Measurements from ENCODE around the gene ROCK2. TPM values are rescaled to one million over a fixed set of nuclear protein-coding genes. Genes with fewer than 3 reads are reported as not detected.

Gene ROCK2
- total RNA-seq, 1 experiment from 2014 or later = 25.9 TPM

DNA sequence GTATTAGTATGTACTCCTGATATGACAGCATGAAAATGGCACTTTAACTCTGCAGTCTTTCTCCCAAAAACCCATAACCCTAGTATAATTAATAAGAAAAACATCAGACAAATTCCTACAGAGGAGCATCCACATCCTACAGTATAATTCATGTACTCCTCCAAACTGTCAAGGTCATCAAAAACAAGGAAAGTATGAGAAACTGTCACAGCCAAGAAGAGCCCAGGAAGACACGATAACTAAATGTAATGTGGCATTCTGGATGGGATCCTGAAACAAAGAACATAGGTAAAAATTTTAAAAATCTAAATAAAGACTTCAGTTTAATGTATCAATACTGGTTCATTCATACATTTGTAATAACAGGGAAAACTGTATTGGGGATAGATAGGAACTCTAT is 100.9 kb downstream of the ROCK2 start (continued):
- TF ChIP-seq, protein P1, sequence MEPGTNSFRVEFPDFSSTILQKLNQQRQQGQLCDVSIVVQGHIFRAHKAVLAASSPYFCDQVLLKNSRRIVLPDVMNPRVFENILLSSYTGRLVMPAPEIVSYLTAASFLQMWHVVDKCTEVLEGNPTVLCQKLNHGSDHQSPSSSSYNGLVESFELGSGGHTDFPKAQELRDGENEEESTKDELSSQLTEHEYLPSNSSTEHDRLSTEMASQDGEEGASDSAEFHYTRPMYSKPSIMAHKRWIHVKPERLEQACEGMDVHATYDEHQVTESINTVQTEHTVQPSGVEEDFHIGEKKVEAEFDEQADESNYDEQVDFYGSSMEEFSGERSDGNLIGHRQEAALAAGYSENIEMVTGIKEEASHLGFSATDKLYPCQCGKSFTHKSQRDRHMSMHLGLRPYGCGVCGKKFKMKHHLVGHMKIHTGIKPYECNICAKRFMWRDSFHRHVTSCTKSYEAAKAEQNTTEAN (CRISPR knock-in tag; IDR thresholded peaks at IDR 0.05) = no peak
- no peak for TF ChIP-seq ZNF263 (CRISPR knock-in tag; IDR thresholded peaks at IDR 0.05; ENCODE audit: low read depth)
- no peak for TF ChIP-seq KAT7 (CRISPR knock-in tag; IDR thresholded peaks at IDR 0.05; ENCODE audit: borderline replicate concordance)
- no peak for TF ChIP-seq TCF7 (CRISPR knock-in tag; IDR thresholded peaks at IDR 0.05; ENCODE audit: low read depth)
- TF ChIP-seq, protein P2, sequence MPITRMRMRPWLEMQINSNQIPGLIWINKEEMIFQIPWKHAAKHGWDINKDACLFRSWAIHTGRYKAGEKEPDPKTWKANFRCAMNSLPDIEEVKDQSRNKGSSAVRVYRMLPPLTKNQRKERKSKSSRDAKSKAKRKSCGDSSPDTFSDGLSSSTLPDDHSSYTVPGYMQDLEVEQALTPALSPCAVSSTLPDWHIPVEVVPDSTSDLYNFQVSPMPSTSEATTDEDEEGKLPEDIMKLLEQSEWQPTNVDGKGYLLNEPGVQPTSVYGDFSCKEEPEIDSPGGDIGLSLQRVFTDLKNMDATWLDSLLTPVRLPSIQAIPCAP (CRISPR knock-in tag; IDR thresholded peaks at IDR 0.05) = no peak
- TF ChIP-seq SMAD4 (CRISPR knock-in tag; IDR thresholded peaks at IDR 0.05) = no peak

- no peaks in the 10 kb centered on the region for H3K27me3 Mint-ChIP-seq (ENCODE audit: low read depth)
- POLR2A ChIA-PET = no interaction called here
- no peak for ATAC-seq
- H3K4me1 Mint-ChIP-seq = peaks cover 4% of the 10 kb centered on the region; the same call in 1 of the 2 replicates
- no peak for TF ChIP-seq E2F4 (CRISPR knock-in tag; IDR thresholded peaks at IDR 0.05; ENCODE audit: borderline replicate concordance, low read depth)
- TF ChIP-seq, protein P3, sequence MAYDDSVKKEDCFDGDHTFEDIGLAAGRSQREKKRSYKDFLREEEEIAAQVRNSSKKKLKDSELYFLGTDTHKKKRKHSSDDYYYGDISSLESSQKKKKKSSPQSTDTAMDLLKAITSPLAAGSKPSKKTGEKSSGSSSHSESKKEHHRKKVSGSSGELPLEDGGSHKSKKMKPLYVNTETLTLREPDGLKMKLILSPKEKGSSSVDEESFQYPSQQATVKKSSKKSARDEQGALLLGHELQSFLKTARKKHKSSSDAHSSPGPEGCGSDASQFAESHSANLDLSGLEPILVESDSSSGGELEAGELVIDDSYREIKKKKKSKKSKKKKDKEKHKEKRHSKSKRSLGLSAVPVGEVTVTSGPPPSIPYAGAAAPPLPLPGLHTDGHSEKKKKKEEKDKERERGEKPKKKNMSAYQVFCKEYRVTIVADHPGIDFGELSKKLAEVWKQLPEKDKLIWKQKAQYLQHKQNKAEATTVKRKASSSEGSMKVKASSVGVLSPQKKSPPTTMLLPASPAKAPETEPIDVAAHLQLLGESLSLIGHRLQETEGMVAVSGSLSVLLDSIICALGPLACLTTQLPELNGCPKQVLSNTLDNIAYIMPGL (CRISPR knock-in tag; IDR thresholded peaks at IDR 0.05) = no peak
- no peak for TF ChIP-seq CREB1 (CRISPR knock-in tag; IDR thresholded peaks at IDR 0.05)
- TF ChIP-seq EMX1 (CRISPR knock-in tag; IDR thresholded peaks at IDR 0.05) = no peak
- no peak for TF ChIP-seq JAZF1 (CRISPR knock-in tag; IDR thresholded peaks at IDR 0.05)
- TF ChIP-seq TP53 (CRISPR knock-in tag; IDR thresholded peaks at IDR 0.05) = no peak
- no peak for TF ChIP-seq ZBTB21 (CRISPR knock-in tag; IDR thresholded peaks at IDR 0.05; ENCODE audit: borderline replicate concordance)
- no peak overlapping the region for H3K4me3 Mint-ChIP-seq
- CTCF ChIA-PET = no interaction called here
- no peak for DNase-seq (ENCODE audit: low spot score)
- no peaks in the 10 kb centered on the region for H3K9me3 Mint-ChIP-seq
- H3K27ac Mint-ChIP-seq = no peak overlapping the region
- H3K36me3 Mint-ChIP-seq = no peaks in the 10 kb centered on the region
Measured at GRCh38 chr2:11242542-11243174, 101.8 kb downstream of the ROCK2 start.

DNA sequence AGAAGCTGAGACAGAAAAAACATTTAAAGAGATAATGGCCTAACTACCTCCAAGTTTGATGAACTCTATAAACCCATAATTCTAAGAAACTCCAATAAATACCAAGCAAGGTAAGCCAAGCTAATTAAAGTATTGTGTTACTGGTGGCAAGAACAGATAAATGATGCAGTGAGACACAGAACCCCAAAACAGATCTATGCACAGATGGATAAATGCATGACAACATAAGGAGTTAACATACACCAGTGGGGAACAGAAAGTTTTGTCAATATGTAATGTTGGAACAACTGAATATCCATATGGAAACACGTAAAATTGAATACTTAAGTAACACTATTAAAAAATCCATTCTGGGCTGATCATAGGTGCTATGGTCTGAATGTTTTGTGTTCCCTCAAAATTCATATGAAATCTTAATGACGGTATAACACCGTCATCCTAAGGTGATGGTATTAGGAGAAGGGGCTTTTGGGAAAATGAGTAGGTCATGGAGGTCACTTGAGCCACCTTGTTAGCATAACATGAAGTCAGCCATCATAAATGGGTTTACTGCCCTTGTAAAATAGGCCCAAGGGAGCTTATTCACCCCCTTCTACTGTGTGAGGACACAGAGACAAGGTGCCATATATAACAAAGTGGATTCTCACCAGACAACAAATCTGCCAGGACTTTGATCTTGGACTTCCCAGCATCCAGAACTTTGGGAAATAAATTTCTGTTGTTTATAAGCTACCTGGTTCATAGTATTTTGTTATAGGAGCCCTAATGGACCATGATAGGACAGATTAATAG is 102.8 kb downstream of the ROCK2 start:
- POLR2A ChIA-PET = no interaction called here
- Mint-ChIP-seq H3K4me3 (no peak overlapping the region), H3K36me3 (no peaks in the 10 kb centered on the region), H3K27me3 (ENCODE audit: low read depth) (no peaks in the 10 kb centered on the region), H3K4me1 (peaks cover 4% of the 10 kb centered on the region; the same call in 1 of the 2 replicates), H3K9me3 (no peaks in the 10 kb centered on the region), H3K27ac (no peak overlapping the region)
- DNase-seq (ENCODE audit: low spot score) (no peak), ATAC-seq (no peak)
- no peak for TF ChIP-seq ZNF671 (CRISPR knock-in tag; IDR thresholded peaks at IDR 0.05)
- TF ChIP-seq STAT6 (CRISPR knock-in tag; conservative IDR thresholded peaks at IDR 0.05; ENCODE audit: low read depth) = no peak
- no peak for TF ChIP-seq IRF2 (CRISPR knock-in tag; IDR thresholded peaks at IDR 0.05; ENCODE audit: borderline replicate concordance, low read depth)
- TF ChIP-seq OVOL2 (CRISPR knock-in tag; IDR thresholded peaks at IDR 0.05; ENCODE audit: borderline replicate concordance) = no peak
- no peak for TF ChIP-seq MAX (CRISPR knock-in tag; IDR thresholded peaks at IDR 0.05)
- no peak for TF ChIP-seq ELF4 (CRISPR knock-in tag; IDR thresholded peaks at IDR 0.05; ENCODE audit: low read depth)
- no peak for TF ChIP-seq EMX1 (CRISPR knock-in tag; IDR thresholded peaks at IDR 0.05)
- TF ChIP-seq, protein P4, sequence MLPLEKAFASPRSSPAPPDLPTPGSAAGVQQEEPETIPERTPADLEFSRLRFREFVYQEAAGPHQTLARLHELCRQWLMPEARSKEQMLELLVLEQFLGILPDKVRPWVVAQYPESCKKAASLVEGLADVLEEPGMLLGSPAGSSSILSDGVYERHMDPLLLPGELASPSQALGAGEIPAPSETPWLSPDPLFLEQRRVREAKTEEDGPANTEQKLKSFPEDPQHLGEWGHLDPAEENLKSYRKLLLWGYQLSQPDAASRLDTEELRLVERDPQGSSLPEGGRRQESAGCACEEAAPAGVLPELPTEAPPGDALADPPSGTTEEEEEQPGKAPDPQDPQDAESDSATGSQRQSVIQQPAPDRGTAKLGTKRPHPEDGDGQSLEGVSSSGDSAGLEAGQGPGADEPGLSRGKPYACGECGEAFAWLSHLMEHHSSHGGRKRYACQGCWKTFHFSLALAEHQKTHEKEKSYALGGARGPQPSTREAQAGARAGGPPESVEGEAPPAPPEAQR (CRISPR knock-in tag; IDR thresholded peaks at IDR 0.05) = no peak
- CTCF ChIA-PET = no interaction called here

Data from WTC11 (cell line).